Measurements from ENCODE around the gene RGS9BP.
"Not testable (repeated sequence)": the region's sequence is repeated elsewhere in the genome, so short reads cannot be mapped to it uniquely, and the experiment has no call there.

RGS9BP gene

GRCh38 chr19:32671883-32672593 lies 3.6 kb upstream of the RGS9BP start:
- DNase-seq (ENCODE audit: low read depth in 2 of 3, low spot score in 2 of 3), result no peak

- DNase-seq (ENCODE audit: low read depth in 2 of 3, low spot score in 2 of 3), result no peak
These were observed 2.8 kb upstream of the RGS9BP start for GRCh38 chr19:32672841-32673240.

- no peak for DNase-seq (ENCODE audit: low read depth in 2 of 3, low spot score in 2 of 3)
These were observed 2.1 kb upstream of the RGS9BP start for GRCh38 chr19:32673573-32673972.

- DNase-seq (ENCODE audit: low read depth in 2 of 3, low spot score in 2 of 3), result no peak
These were observed 1.3 kb upstream of the RGS9BP start for GRCh38 chr19:32674153-32674930.

DNA sequence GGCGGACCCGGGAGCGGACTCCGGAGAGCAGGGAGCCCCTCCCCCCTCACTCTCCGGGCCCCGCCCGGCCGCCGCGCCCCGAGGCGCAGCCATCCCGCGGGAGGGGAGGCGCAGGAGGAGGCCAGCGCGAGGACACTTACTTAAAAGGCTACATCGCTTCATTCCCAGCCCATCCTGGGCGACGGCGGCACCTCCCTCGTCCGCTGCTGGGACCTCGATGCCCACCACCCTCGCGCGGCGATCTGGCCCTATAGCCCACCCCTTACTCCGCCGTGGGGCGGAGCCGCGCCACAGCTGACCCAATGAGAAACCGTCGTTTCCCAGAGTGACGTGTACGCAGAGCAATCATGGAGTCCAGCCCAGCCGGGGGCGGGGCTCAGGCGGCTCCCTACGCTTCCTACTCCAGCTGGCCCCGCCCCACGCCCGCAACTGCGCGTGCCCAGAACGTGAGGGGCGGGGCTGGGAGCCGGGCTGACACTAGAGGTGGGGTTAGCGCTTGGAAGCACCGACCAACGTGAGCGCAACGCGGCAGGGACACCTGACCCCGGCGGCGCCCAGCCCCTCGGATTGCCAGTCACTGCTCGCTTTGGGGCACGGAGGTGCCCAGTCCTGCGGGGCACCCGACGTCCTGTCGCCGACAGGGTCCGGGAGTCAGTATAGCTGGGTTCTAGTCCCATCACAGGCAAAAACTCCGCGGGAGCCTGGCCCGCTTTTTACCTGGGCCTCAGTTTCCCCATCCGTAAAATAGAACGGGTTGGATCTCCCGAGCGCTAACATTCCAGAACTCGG lies 523 bp upstream of the RGS9BP start, which contains the start of gene ANKRD27:
Gene ANKRD27, minus strand, starts transcription at position 250 of the 789 bp plus-strand sequence. CDS start 16,165 bp downstream, outside the sequence.
- peak; percentile 95 to 96 (median 96) for DNase-seq (ENCODE audit: low read depth in 2 of 3, low spot score in 2 of 3)

GRCh38 chr19:32676186-32676894 lies 692 bp downstream of the RGS9BP start:
- no peak for DNase-seq (ENCODE audit: low read depth in 2 of 3, low spot score in 2 of 3)

- DNase-seq (ENCODE audit: low read depth in 2 of 3, low spot score in 2 of 3), result no peak
These were observed 1.3 kb downstream of the RGS9BP start for GRCh38 chr19:32676895-32677359.

DNA sequence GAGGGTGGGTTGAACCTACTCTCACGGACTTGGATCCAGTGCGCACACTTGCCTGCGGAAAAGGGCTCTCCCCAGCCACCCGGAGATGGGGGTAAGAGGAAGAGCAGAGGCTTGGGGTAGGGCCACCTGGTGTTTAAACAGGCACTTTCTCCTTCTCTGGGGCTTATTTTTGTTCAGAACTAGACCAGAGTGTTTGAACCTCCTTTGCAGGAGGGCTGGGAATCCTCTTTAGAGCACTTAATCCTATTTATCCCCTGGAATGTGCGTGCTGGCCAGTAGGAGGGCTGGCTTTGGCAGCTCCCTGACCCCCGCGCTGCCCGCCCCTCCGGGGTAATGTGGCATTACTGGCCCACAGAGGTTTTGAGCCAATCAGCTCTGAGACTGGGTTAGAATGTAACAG lies 2.0 kb downstream of the RGS9BP start:
- no peak for DNase-seq (ENCODE audit: low read depth in 2 of 3, low spot score in 2 of 3)

DNA sequence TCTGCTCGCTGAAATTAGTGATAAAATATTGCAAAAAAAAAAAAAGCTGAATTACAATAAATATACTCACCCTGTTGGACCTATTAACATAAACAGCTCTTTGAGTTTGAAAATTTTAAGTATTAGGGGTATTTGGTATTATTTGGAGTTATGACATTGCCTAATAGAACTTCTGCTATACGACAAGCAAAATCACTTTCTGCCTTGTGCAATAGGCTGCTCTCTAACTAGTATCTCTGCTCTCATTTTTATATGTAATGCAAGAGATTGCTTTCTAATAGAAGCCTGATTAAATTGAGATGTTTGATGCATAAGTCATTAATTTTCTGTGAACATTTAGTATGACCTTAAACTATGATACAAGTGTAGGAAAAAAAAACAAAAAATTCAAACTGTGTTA lies 5.3 kb downstream of the RGS9BP start:
- no peak for DNase-seq (ENCODE audit: low read depth in 2 of 3, low spot score in 2 of 3)

DNA sequence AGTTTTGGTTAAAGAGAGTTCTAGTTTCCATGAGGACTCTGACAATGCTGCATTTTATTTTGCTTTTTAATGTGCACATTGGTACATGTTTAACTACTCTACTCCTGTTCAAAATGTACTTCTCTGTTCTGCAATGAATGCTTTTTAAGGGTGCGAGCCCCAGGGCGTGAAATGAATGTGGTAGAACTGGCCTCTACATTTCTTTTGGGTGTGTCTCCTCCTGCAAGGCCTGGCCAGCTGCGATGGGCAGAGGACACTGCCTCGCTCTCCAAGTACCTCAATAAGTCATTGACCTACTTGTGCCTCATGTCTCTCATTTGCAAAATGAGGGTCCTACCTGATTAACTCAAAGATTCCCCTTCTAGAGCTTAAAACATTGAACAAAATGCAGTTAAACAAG lies 6.7 kb downstream of the RGS9BP start:
- no peak for DNase-seq (ENCODE audit: low read depth in 2 of 3, low spot score in 2 of 3)

- DNase-seq (ENCODE audit: low read depth in 2 of 3, low spot score in 2 of 3), result no peak
These were observed 11.3 kb downstream of the RGS9BP start for GRCh38 chr19:32686847-32687475.

- DNase-seq (ENCODE audit: low read depth in 2 of 3, low spot score in 2 of 3), result no peak
These were observed 12.0 kb downstream of the RGS9BP start for GRCh38 chr19:32687681-32688080.

DNA sequence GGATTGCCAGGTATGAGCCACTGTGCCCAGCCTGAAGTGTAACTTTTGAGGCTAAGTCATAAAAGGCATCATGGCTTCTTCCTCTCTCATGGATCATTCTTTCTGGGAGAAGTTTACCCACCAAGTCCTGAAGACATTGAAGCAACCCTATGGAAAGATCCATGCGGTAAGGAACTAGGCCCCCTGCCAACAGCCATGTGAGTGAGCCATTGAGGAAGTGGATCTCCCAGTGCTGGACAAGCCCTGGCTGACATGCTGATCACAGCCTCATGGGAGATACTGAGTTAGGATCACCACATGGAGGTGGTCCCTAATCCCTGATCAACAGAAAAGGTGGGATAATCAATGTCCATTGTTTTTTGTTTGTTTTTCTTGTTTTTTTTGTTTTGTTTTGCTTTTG lies 12.7 kb downstream of the RGS9BP start:
- no peak for DNase-seq (ENCODE audit: low read depth in 2 of 3, low spot score in 2 of 3)

GRCh38 chr19:32691291-32691951 lies 15.8 kb downstream of the RGS9BP start, which contains the start of gene NUDT19:
Gene NUDT19, plus strand, starts transcription at chr19:32691821. Its CDS starts 140 bp downstream, at chr19:32691961.
- DNase-seq (ENCODE audit: low read depth in 2 of 3, low spot score in 2 of 3), result peak in 2 of 3 experiments; percentile 42 to 65

- DNase-seq (ENCODE audit: low read depth in 2 of 3, low spot score in 2 of 3), result peak in 1 of 3 experiments; percentile 44
These were observed 16.5 kb downstream of the RGS9BP start for GRCh38 chr19:32691952-32692726.

DNA sequence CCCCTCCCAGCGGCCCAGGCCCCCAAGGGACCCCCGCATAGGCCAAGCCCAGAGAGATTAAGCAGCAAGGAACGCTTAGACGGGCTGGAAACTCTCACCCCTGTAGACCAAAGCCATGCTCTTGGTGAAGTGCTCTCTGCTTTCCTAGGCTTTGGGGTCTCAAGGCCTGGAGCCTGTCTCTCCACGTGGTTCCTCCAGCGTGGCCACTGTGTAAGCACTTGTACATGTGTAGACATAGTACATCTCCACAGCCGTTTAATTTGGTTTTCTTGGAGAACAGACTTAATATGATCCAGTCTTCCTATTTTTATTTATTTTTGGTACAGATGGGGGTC lies 17.0 kb downstream of the RGS9BP start:
- DNase-seq (ENCODE audit: low read depth in 2 of 3, low spot score in 2 of 3), result no peak

GRCh38 chr19:32693151-32694108 lies 17.8 kb downstream of the RGS9BP start:
- DNase-seq (ENCODE audit: low read depth in 2 of 3, low spot score in 2 of 3), result peak in 1 of 3 experiments; percentile 46

GRCh38 chr19:32694316-32694715 lies 18.7 kb downstream of the RGS9BP start:
- not testable (repeated sequence) for DNase-seq (ENCODE audit: low read depth in 2 of 3, low spot score in 2 of 3)

Measured in activated CD8-positive, alpha-beta memory T cell treated with anti-CD3 and anti-CD28 coated beads for 48 hours (primary cell).